HCT116 (cell line): ENCODE results near the gene TXNL4B. TPM values are rescaled to one million over a fixed set of nuclear protein-coding genes. Genes with fewer than 3 reads are reported as not detected.
"Not testable (repeated sequence)": the region's sequence is repeated elsewhere in the genome, so short reads cannot be mapped to it uniquely, and the experiment has no call there.

ENCODE experiments used
- ATAC-seq: fragments of 200-7000 bp; cut with Tn5 transposase; 2 replicates; pipeline ENCODE4 v1.9.1; 2020; ENCODE audit warnings: mild to moderate bottlenecking, moderate library complexity
- BruUV-seq: library from RNA; stranded (reverse); fragments of 400-500 nt; replicated peaks from 2 replicates; lab custom pipeline; 2021; lab: Mats Ljungman, UMichigan
- CTCF ChIA-PET: fragments of 300-600 bp; sonication (Branson Sonifier 250); formaldehyde crosslinking; loops from one replicate; lab custom pipeline; 2021; ENCODE audit warnings: antibody characterized with exemption; lab: Charles Lee
- POLR2A ChIA-PET: fragments of 300-600, 350-600 bp; sonication (Branson Sonifier 250); formaldehyde crosslinking; loops from one replicate; lab custom pipeline; 2021; ENCODE audit warnings: antibody characterized with exemption; lab: Charles Lee
- RAD21 ChIA-PET, 2 experiments: fragments of 300-600 bp; sonication (Branson Sonifier 250); formaldehyde crosslinking; loops; one replicate each; lab custom pipeline; 2023; ENCODE audit warnings: low total read pairs in 2 of 2; ENCODE audit not compliant: uncharacterized antibody in 2 of 2, unreplicated experiment in 2 of 2, low non-redundant PET in 1 of 2; lab: Charles Lee
- DNase-seq: peaks from one replicate; pipeline ENCODE4 v3.0.0-alpha.2; 2010; ENCODE audit warnings: low read depth, low spot score
- H2AFZ ChIP-seq: fragments of 200-600 bp; shearing (Covaris generic), sonication (generic); 2 replicates; pipeline ENCODE4 v1.6.1; 2017; ENCODE audit warnings: low read depth, mixed run types, mixed read lengths, antibody characterized with exemption, low read length; ENCODE audit not compliant: poor library complexity, severe bottlenecking
- H3K27ac ChIP-seq: 2 replicates; pipeline ENCODE4 v1.5.1; 2012; ENCODE audit warnings: low read depth, low read length
- H3K27me3 ChIP-seq: fragments of 200-600 bp; sonication (generic); 2 replicates; pipeline ENCODE4 v1.6.1; 2016; ENCODE audit warnings: mixed run types, low read length, mixed read lengths; ENCODE audit not compliant: insufficient read depth
- H3K36me3 ChIP-seq, 2 experiments: fragments of 200-500 bp in 1 of 2; fragments of 200-600 bp in 1 of 2; sonication (Bioruptor generic) in 1 of 2; sonication (generic) in 1 of 2; 2 replicates each; pipeline versions ENCODE4 v1.5.1 to v1.6.1; 2014 to 2016; ENCODE audit warnings: low read length in 2 of 2, inconsistent platforms in 1 of 2, mixed read lengths in 1 of 2, mixed run types in 1 of 2; ENCODE audit not compliant: insufficient read depth in 2 of 2, control insufficient read depth in 1 of 2
- H3K4me1 ChIP-seq, 2 experiments: fragments of 200-600 bp in 1 of 2; sonication (generic) in 1 of 2; 2 replicates each; pipeline versions ENCODE4 v1.5.1 to v1.6.1; 2012 to 2017; ENCODE audit warnings: low read length in 2 of 2, inconsistent platforms in 1 of 2, mild to moderate bottlenecking in 1 of 2, mixed read lengths in 1 of 2, mixed run types in 1 of 2, moderate library complexity in 1 of 2; ENCODE audit not compliant: insufficient read depth in 2 of 2, control insufficient read depth in 1 of 2
- H3K4me2 ChIP-seq: fragments of 200-600 bp; sonication (generic); 2 replicates; pipeline ENCODE4 v1.6.1; 2017; ENCODE audit warnings: mixed run types, low read length, mixed read lengths
- H3K4me3 ChIP-seq, 2 experiments: fragments of 200-600 bp in 1 of 2; sonication (generic) in 1 of 2; replicated peaks in 1 of 2; 2 replicates each; pipeline ENCODE4 v1.5.1; 2011 to 2016; ENCODE audit warnings: low read length in 2 of 2, control low read depth in 1 of 2, low read depth in 1 of 2, mild to moderate bottlenecking in 1 of 2, mixed read lengths in 1 of 2, mixed run types in 1 of 2
- H3K79me2 ChIP-seq: fragments of 200-600 bp; sonication (generic); 2 replicates; pipeline ENCODE4 v1.6.1; 2017; ENCODE audit warnings: mild to moderate bottlenecking, mixed run types, low read length, moderate library complexity, mixed read lengths; ENCODE audit not compliant: insufficient read depth
- H3K9ac ChIP-seq: fragments of 200-600 bp; sonication (generic); 2 replicates; pipeline ENCODE4 v1.6.1; 2016; ENCODE audit warnings: low read length, mixed read lengths
- H3K9me2 ChIP-seq: fragments of 200-600 bp; sonication (generic), shearing (Covaris generic); 2 replicates; pipeline ENCODE4 v1.6.1; 2017; ENCODE audit warnings: mixed run types, mild to moderate bottlenecking, moderate library complexity; ENCODE audit not compliant: insufficient read depth
- H3K9me3 ChIP-seq, 2 experiments: fragments of 200-500 bp in 1 of 2; fragments of 200-600 bp in 1 of 2; sonication (Bioruptor generic) in 1 of 2; sonication (generic) in 1 of 2; 2 replicates each; pipeline ENCODE4 v1.6.1; 2014 to 2017; ENCODE audit warnings: low read length in 2 of 2, mixed read lengths in 2 of 2, inconsistent platforms in 1 of 2, low read depth in 1 of 2, mild to moderate bottlenecking in 1 of 2, mixed run types in 1 of 2, moderate library complexity in 1 of 2; ENCODE audit not compliant: control insufficient read depth in 1 of 2, insufficient read depth in 1 of 2
- H4K20me1 ChIP-seq: fragments of 200-600 bp; sonication (generic), shearing (Covaris generic); 2 replicates; pipeline ENCODE4 v1.6.1; 2017; ENCODE audit warnings: mixed run types, mild to moderate bottlenecking, moderate library complexity; ENCODE audit not compliant: insufficient read depth
- ATF3 ChIP-seq: IDR thresholded peaks from 2 replicates; pipeline ENCODE4 v1.6.1; 2012
- CBX3 ChIP-seq: IDR thresholded peaks from 2 replicates; pipeline ENCODE4 v1.6.1; 2012; ENCODE audit warnings: low read depth
- CEBPB ChIP-seq: IDR thresholded peaks from 2 replicates; pipeline ENCODE4 v1.6.1; 2012; ENCODE audit warnings: low read depth
- CTCF ChIP-seq, 3 experiments: fragments of 200-600 bp in 1 of 3; sonication (generic) in 1 of 3; IDR thresholded peaks in 2 of 3; conservative IDR thresholded peaks in 1 of 3; 2 replicates each; pipeline ENCODE4 v1.5.1; 2012 to 2017; ENCODE audit warnings: low read depth in 2 of 3, low read length in 2 of 3, antibody characterized with exemption in 1 of 3, borderline replicate concordance in 1 of 3, control low read depth in 1 of 3, mild to moderate bottlenecking in 1 of 3, mixed read lengths in 1 of 3, mixed run types in 1 of 3, moderate library complexity in 1 of 3; ENCODE audit not compliant: insufficient read depth in 1 of 3
- EGR1 ChIP-seq: IDR thresholded peaks from 2 replicates; pipeline ENCODE4 v1.6.1; 2012; ENCODE audit warnings: low read depth
- ELF1 ChIP-seq: IDR thresholded peaks from 2 replicates; pipeline ENCODE4 v1.6.1; 2012; ENCODE audit warnings: low read depth, borderline replicate concordance
- JUND ChIP-seq: IDR thresholded peaks from 2 replicates; pipeline ENCODE4 v1.6.1; 2012
- MAX ChIP-seq: IDR thresholded peaks from 2 replicates; pipeline ENCODE4 v1.6.1; 2012
- POLR2A ChIP-seq: IDR thresholded peaks from 2 replicates; pipeline ENCODE4 v1.7.0; 2011; ENCODE audit warnings: borderline replicate concordance; ENCODE audit not compliant: insufficient read depth, insufficient read length; ENCODE audit errors: extremely low read depth
- SIN3A ChIP-seq: IDR thresholded peaks from 2 replicates; pipeline ENCODE4 v1.6.1; 2012; ENCODE audit warnings: low read depth
- ZFX ChIP-seq: fragments of 450-650 bp; IDR thresholded peaks from 2 replicates; pipeline ENCODE4 v1.6.1; 2017
- intact Hi-C: fragments of 100-400 bp; cut with micrococcal nuclease; formaldehyde crosslinking; loops from 2 replicates; pipeline ENCODE4 v1.10.0; 2022
- total RNA-seq: library from RNA; stranded (reverse); gene quantifications from one replicate; pipeline ENCODE4 v1.2.1, GENCODE V29; 2021; ENCODE audit not compliant: unreplicated experiment

Gene TXNL4B
- total RNA-seq, 1 experiment from 2014 or later: 15.5 TPM

GRCh38 chr16:72084445-72084844, 9.0 kb downstream of the TXNL4B start:
- DNase-seq: no peak
- H3K4me3 ChIP-seq: no peak overlapping the region
- H3K27me3 ChIP-seq: no peaks in the 10 kb centered on the region
- no peak overlapping the region for H2AFZ ChIP-seq
- H3K9me3 ChIP-seq: peaks cover 11 to 13% of the 10 kb centered on the region in 2 experiments; a peak in 2 of 4 replicates
- no peak overlapping the region for H3K9ac ChIP-seq
- no peak for ATAC-seq
- no peaks in the 10 kb centered on the region for H4K20me1 ChIP-seq
- no peaks in the 10 kb centered on the region for H3K79me2 ChIP-seq
- BruUV-seq: no TSS peak
- RAD21 ChIA-PET: no interaction called here
- H3K4me1 ChIP-seq: peaks cover 9 to 18% of the 10 kb centered on the region in 2 experiments; a peak in 3 of 4 replicates
- H3K4me2 ChIP-seq: no peak overlapping the region
- peaks cover 21 to 25% of the 10 kb centered on the region in 2 experiments; a peak in 3 of 4 replicates for H3K36me3 ChIP-seq
- no peak overlapping the region for H3K27ac ChIP-seq
- intact Hi-C loops: no loop called here
- H3K9me2 ChIP-seq: no peaks in the 10 kb centered on the region
- CTCF ChIA-PET: no interaction called here
- TF ChIP-seq MAX (no peak), ELF1 (no peak), CBX3 (0 out of 2 replicates have a peak, but pooled peaks have one; percentile 47)
- POLR2A ChIA-PET: no interaction called here

GRCh38 chr16:72083778-72084404, 9.5 kb downstream of the TXNL4B start:
- no peak overlapping the region for H3K9ac ChIP-seq
- H3K4me2 ChIP-seq: no peak overlapping the region
- H3K27me3 ChIP-seq: no peaks in the 10 kb centered on the region
- no peak overlapping the region for H3K27ac ChIP-seq
- H3K79me2 ChIP-seq: no peaks in the 10 kb centered on the region
- H4K20me1 ChIP-seq: no peaks in the 10 kb centered on the region
- intact Hi-C loops: no loop called here
- BruUV-seq: no TSS peak
- ATAC-seq: no peak
- POLR2A ChIA-PET: no interaction called here
- peaks cover 9 to 18% of the 10 kb centered on the region in 2 experiments; a peak in 3 of 4 replicates for H3K4me1 ChIP-seq
- H3K4me3 ChIP-seq: no peak overlapping the region
- RAD21 ChIA-PET: no interaction called here
- peaks cover 11 to 13% of the 10 kb centered on the region in 2 experiments; a peak in 2 of 4 replicates for H3K9me3 ChIP-seq
- DNase-seq: no peak
- H3K36me3 ChIP-seq: peaks cover 17 to 20% of the 10 kb centered on the region in 2 experiments; a peak in 3 of 4 replicates
- CTCF ChIA-PET: no interaction called here
- H3K9me2 ChIP-seq: no peaks in the 10 kb centered on the region
- no peak overlapping the region for H2AFZ ChIP-seq
- TF ChIP-seq ATF3: no peak
- TF ChIP-seq JUND: no peak
- no peak for TF ChIP-seq EGR1
- TF ChIP-seq ZFX: no peak
- no peak for TF ChIP-seq SIN3A
- TF ChIP-seq CTCF (IDR thresholded peaks at IDR 0.05 in 2 of 3, conservative IDR thresholded peaks at IDR 0.05 in 1 of 3; ENCODE audit: borderline replicate concordance in 1 of 3, insufficient read depth in 1 of 3, low read depth in 2 of 3, low read length in 2 of 3): no peak
- no peak for TF ChIP-seq CEBPB
- no peak for TF ChIP-seq POLR2A

- H3K36me3 ChIP-seq, H3K27me3 ChIP-seq, RAD21 ChIA-PET, CTCF ChIA-PET, H3K27ac ChIP-seq, intact Hi-C loops, H3K4me3 ChIP-seq, H3K79me2 ChIP-seq, H3K9me2 ChIP-seq, H3K4me2 ChIP-seq, H4K20me1 ChIP-seq, DNase-seq, H2AFZ ChIP-seq, ATAC-seq, H3K4me1 ChIP-seq, BruUV-seq, H3K9ac ChIP-seq, POLR2A ChIA-PET, H3K9me3 ChIP-seq: not testable (repeated sequence)
These were observed 16.3 kb downstream of the TXNL4B start for GRCh38 chr16:72076991-72077706.
